Activated CD8-positive, alpha-beta memory T cell treated with anti-CD3 and anti-CD28 coated beads, Interleukin-2, amount 50 U/mL, for 24 hours (primary cell): Measurements from ENCODE around the gene PMPCA.
"Not testable (repeated sequence)": the region's sequence is repeated elsewhere in the genome, so short reads cannot be mapped to it uniquely, and the experiment has no call there.

Source experiments
- DNase-seq: peaks from one replicate; pipeline ENCODE4 v3.0.0-alpha.2; 2020; ENCODE audit errors: extremely low read depth

Gene PMPCA

DNA sequence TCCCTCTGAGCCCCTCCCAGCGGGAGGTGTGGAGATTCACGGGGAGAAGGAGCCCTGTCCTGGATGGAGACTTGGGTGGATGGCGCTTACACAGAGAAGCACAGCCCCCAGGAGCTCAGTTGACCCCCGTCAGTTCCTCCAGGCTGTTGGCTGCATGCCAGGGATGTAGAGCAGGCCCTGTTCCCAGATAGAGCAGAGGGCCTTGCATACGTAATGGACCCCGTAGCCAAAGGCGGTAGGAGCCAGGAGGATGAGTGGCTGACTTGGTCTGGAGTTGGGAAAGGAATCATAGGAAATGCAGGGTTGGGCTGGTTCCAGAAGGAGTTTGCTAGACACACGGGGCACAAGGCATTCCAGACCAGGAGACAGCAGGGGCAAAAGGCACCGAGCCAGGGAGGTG is 2.5 kb downstream of the PMPCA start:
- no peak for DNase-seq

- DNase-seq = no peak
Observed at GRCh38 chr9:136416427-136416826, 6.0 kb downstream of the PMPCA start.

DNA sequence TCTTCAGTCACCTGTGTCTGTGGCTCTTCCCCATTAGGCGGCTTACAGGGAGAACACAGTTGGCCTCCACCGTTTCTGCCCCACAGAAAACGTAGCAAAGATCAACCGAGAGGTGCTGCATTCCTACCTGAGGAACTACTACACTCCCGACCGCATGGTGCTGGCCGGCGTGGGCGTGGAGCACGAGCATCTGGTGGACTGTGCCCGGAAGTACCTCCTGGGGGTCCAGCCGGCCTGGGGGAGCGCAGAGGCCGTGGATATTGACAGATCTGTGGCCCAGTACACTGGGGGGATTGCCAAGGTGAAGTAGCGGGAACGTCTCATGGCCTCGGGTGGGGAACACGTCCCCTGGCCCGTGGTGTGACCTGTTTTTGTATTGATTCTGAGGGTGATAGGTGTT is 6.5 kb downstream of the PMPCA start:
- DNase-seq = no peak

- DNase-seq = no peak
Observed at GRCh38 chr9:136418182-136419091, 8.0 kb downstream of the PMPCA start.

- DNase-seq = no peak
Observed at GRCh38 chr9:136419092-136419420, 8.6 kb downstream of the PMPCA start.

GRCh38 chr9:136421791-136422190 is 11.3 kb downstream of the PMPCA start:
- no peak for DNase-seq

- DNase-seq = no peak
Observed at GRCh38 chr9:136422876-136423275, 12.4 kb downstream of the PMPCA start.

DNA sequence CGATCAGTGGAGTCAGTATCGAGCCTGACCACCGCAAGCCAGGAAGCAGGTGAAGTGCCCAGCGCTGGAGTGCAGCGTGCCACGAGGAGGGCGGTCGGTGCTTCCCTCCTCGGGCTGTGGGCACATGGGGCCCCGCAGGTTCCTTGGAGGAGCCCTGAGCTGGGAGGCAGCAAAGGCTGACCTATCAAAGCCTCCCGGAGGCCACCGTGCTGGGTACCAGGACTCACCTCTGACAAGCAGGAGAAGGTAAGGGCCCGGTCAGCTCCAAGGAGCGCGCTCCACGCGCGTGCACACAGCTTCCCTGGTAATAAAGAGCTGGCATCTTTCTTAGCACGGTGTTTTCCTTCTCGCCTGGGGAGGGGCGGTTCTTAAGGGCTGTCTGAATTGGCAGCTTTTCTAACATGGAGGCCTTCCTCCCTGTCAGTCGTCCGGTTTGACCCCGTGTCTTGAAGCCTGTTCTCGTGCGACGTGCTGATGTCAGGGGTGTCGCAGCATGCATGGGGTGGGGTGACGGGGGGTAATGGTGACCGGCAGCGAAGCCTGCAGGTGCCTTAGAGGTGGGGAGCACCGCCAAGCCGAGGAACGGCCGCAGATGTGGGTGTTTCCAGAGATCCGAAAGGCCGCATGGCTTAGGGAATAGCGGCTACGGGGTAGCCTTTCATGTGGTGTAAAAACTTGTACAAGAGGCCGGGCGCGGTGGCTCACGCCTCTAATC is 13.1 kb downstream of the PMPCA start:
- DNase-seq = no peak

DNA sequence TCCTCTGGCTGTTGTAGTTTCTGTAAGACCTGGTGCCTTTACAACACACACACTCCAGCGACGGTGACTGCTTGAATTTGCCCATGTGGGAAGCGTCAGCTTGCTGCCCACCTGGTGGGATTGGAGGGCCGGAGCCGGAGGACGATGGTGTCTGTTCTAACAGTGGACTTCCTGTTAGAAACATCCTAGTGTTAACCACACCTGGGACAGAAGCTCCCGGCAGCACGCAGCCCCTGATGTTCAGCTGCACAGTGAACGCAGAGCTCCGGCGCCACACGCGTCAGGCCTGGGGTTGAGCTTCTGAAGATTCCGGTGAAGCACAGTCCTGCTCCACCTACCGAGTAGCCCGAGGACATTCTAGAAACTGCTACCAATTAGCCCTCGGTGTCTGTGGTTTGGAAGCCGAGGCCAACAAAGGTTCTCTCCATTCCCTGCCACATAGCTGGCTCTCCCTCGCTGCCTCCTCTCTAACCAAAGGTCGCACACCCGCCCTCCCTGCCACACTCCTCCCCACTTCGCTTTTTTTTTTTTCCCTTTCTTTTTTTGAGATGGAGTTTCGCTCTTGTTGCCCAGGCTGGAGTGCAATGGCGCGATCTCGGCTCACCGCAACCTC is 14.4 kb downstream of the PMPCA start:
- no peak for DNase-seq

DNA sequence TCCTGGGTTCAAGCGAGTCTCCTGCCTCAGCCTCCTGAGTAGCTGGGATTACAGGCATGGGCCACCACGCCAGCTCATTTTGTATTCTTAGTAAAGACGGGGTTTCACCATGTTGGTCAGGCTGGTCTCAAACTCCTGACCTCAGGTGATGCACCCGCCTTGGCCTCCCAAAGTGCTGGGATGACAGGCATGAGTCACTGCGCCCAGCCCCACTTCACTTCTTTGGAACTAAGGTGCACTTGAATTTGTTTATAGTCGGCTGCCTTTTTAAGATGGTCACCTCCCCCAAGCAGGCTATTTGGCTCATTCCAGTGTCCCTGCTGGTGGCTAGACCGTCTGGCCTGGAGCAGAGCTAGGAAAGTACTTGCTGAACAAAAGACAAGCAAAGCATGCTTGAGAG is 14.9 kb downstream of the PMPCA start:
- not testable (repeated sequence) for DNase-seq

GRCh38 chr9:136426787-136427186 is 16.3 kb downstream of the PMPCA start:
- DNase-seq = no peak

GRCh38 chr9:136429075-136429628 is 18.7 kb downstream of the PMPCA start:
- DNase-seq = no peak

- no peak for DNase-seq
Observed at GRCh38 chr9:136429683-136430491, 19.4 kb downstream of the PMPCA start.

- no peak for DNase-seq
Observed at GRCh38 chr9:136430588-136431234, 20.3 kb downstream of the PMPCA start.

GRCh38 chr9:136431782-136432350 is 21.4 kb downstream of the PMPCA start:
- DNase-seq = no peak

DNA sequence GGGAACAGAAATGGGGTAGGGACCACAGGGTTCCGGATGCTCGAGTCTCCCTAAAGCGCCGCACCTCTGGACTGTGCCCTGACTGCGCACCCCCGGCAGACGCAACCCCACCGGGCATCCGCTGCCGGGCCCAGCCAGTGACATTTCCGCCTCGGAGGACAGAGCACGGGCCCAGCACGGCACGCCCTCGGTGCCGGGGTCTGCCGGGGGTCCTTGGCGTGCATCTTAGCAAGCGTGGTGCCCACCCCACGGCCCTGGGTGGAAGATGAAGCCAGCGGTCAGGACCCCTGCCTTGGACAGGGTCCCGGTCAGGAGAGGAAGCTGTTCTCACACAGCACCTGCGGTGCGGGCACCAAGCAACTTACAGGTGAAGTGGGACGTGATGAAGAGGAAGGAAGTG is 22.1 kb downstream of the PMPCA start:
- DNase-seq = no peak

- no peak for DNase-seq
Observed at GRCh38 chr9:136433043-136433715, 22.7 kb downstream of the PMPCA start.

GRCh38 chr9:136433849-136434579 is 23.6 kb downstream of the PMPCA start:
- DNase-seq = no peak

- no peak for DNase-seq
Observed at GRCh38 chr9:136434580-136435169, 24.2 kb downstream of the PMPCA start.
